Measurements from ENCODE around the gene RPS29.

Gene RPS29

GRCh38 chr14:49574038-49574437 lies 12.1 kb downstream of the RPS29 start:
- no peak for TF ChIP-seq CTCF (IDR thresholded peaks at IDR 0.05)

GRCh38 chr14:49569281-49569680 lies 16.9 kb downstream of the RPS29 start:
- TF ChIP-seq CTCF (IDR thresholded peaks at IDR 0.05) = no peak

- TF ChIP-seq CTCF (IDR thresholded peaks at IDR 0.05) = no peak
These were observed 19.5 kb downstream of the RPS29 start for GRCh38 chr14:49566714-49567113.

GRCh38 chr14:49559979-49560768 lies 26.0 kb downstream of the RPS29 start:
- no peak for TF ChIP-seq CTCF (IDR thresholded peaks at IDR 0.05)

- no peak for TF ChIP-seq CTCF (IDR thresholded peaks at IDR 0.05)
These were observed 32.3 kb downstream of the RPS29 start for GRCh38 chr14:49553892-49554291.

- TF ChIP-seq CTCF (IDR thresholded peaks at IDR 0.05) = no peak
These were observed 33.1 kb downstream of the RPS29 start for GRCh38 chr14:49553106-49553505.

GRCh38 chr14:49551569-49551968 lies 34.6 kb downstream of the RPS29 start:
- no peak for TF ChIP-seq CTCF (IDR thresholded peaks at IDR 0.05)
